HepG2 (cell line): ENCODE measurements around the gene KDM5B. TPM values are rescaled to one million over a fixed set of nuclear protein-coding genes. Genes with fewer than 3 reads are reported as not detected.

Experiments
- EHMT2 ChIP-seq: fragments of 200-600 bp; sonication (generic); IDR thresholded peaks from 2 replicates; pipeline ENCODE4 v1.7.0; 2017; ENCODE audit warnings: antibody characterized with exemption, low read depth, low read length, borderline replicate concordance
- FOXM1 ChIP-seq: sonication (generic); formaldehyde crosslinking; IDR thresholded peaks from 2 replicates; pipeline ENCODE4 v1.5.0; 2020; ENCODE audit warnings: missing genetic modification reagents
- GATA4 ChIP-seq: sonication (generic); IDR thresholded peaks from 2 replicates; pipeline ENCODE4 v1.6.1; 2016; ENCODE audit warnings: antibody characterized with exemption, low read depth, borderline replicate concordance
- GTF3A ChIP-seq: sonication (generic); formaldehyde crosslinking; conservative IDR thresholded peaks from 2 replicates; pipeline ENCODE4 v1.4.0; 2020; ENCODE audit warnings: mild to moderate bottlenecking, missing genetic modification reagents
- HDAC1 ChIP-seq: sonication (generic); formaldehyde crosslinking; IDR thresholded peaks from 2 replicates; pipeline ENCODE4 v1.5.1; 2020; ENCODE audit warnings: mild to moderate bottlenecking, missing genetic modification reagents
- ISX ChIP-seq: sonication (generic); formaldehyde crosslinking; conservative IDR thresholded peaks from 2 replicates; pipeline ENCODE4 v1.5.0; 2020; ENCODE audit warnings: missing genetic modification reagents
- JUN ChIP-seq: sonication (generic); formaldehyde crosslinking; IDR thresholded peaks from 2 replicates; pipeline ENCODE4 v1.4.0; 2020; ENCODE audit warnings: mild to moderate bottlenecking, missing genetic modification reagents
- MAFF ChIP-seq: IDR thresholded peaks from 2 replicates; pipeline ENCODE4 v1.6.1; 2011; ENCODE audit warnings: low read depth, low read length, improper control_type of control experiment
- MTF1 ChIP-seq: sonication (generic); formaldehyde crosslinking; IDR thresholded peaks from 2 replicates; pipeline ENCODE4 v1.5.0; 2020; ENCODE audit warnings: missing genetic modification reagents
- NAIF1 ChIP-seq: sonication (generic); formaldehyde crosslinking; IDR thresholded peaks from 2 replicates; pipeline ENCODE4 v1.5.0; 2020; ENCODE audit warnings: mild to moderate bottlenecking, missing genetic modification reagents, borderline replicate concordance
- PHF21A ChIP-seq: sonication (generic); formaldehyde crosslinking; IDR thresholded peaks from 2 replicates; pipeline ENCODE4 v1.5.0; 2020; ENCODE audit warnings: mild to moderate bottlenecking, missing genetic modification reagents
- RAD51 ChIP-seq: fragments of 450-650 bp; IDR thresholded peaks from 2 replicates; pipeline ENCODE4 v1.6.1; 2016; ENCODE audit warnings: borderline replicate concordance
- SMARCE1 ChIP-seq: fragments of 450-650 bp; IDR thresholded peaks from 2 replicates; pipeline ENCODE4 v1.6.1; 2017; ENCODE audit warnings: borderline replicate concordance
- TCF12 ChIP-seq, 2 experiments: fragments of 450-650 bp in 1 of 2; sonication (generic) in 1 of 2; formaldehyde crosslinking in 1 of 2; IDR thresholded peaks; 2 replicates each; pipeline versions ENCODE4 v1.6.1 to v1.8.0; 2017 to 2022; ENCODE audit warnings: antibody characterized with exemption in 1 of 2, mild to moderate bottlenecking in 1 of 2, missing genetic modification reagents in 1 of 2, moderate library complexity in 1 of 2
- WIZ ChIP-seq: sonication (generic); formaldehyde crosslinking; IDR thresholded peaks from 2 replicates; pipeline ENCODE4 v1.5.1; 2020; ENCODE audit warnings: mild to moderate bottlenecking, missing genetic modification reagents
- ZFP62 ChIP-seq: sonication (generic); formaldehyde crosslinking; IDR thresholded peaks from 2 replicates; pipeline ENCODE4 v1.4.0; 2020; ENCODE audit warnings: missing genetic modification reagents
- ZNF143 ChIP-seq: sonication (generic); formaldehyde crosslinking; IDR thresholded peaks from 2 replicates; pipeline ENCODE4 v1.4.0; 2020; ENCODE audit warnings: missing genetic modification reagents
- ZNF777 ChIP-seq: sonication (generic); formaldehyde crosslinking; IDR thresholded peaks from 2 replicates; pipeline ENCODE4 v1.4.0; 2020; ENCODE audit warnings: missing genetic modification reagents
- polyA plus RNA-seq, 8 experiments: library from polyadenylated mRNA; depleted of rRNA in 3 of 8; stranded (reverse) in 7 of 8; unstranded in 1 of 8; fragments of >200 nt; fragmentation: Illumina TruSeq in 4 of 8; extraction: Trizol in 4 of 8; gene quantifications; 2 replicates each; pipeline versions ENCODE4 v1.2.1 to v1.2.3, GENCODE V29; 2011 to 2016; ENCODE audit warnings: low read depth in 4 of 8, missing spikeins in 1 of 8, mixed read lengths in 1 of 8; ENCODE audit not compliant: insufficient read depth in 1 of 8
- total RNA-seq, 5 experiments: library from RNA; depleted of rRNA; stranded (reverse); fragments of >200 nt; fragmentation: Illumina TruSeq; extraction: Trizol; gene quantifications; 2 replicates each; pipeline ENCODE4 v1.2.3, GENCODE V29; 2016; ENCODE audit warnings: low read depth in 1 of 5
- TF ChIP-seq, protein P1 (sequence below): sonication (generic); formaldehyde crosslinking; conservative IDR thresholded peaks from 2 replicates; pipeline ENCODE4 v1.8.1; 2023; ENCODE audit warnings: missing genetic modification reagents
- TF ChIP-seq, protein P2 (sequence below): sonication (generic); formaldehyde crosslinking; IDR thresholded peaks from 2 replicates; pipeline ENCODE4 v1.4.0; 2020; ENCODE audit warnings: missing genetic modification reagents
- TF ChIP-seq, protein P3 (sequence below): sonication (generic); formaldehyde crosslinking; IDR thresholded peaks from 2 replicates; pipeline ENCODE4 v1.4.0; 2020; ENCODE audit warnings: missing genetic modification reagents, mild to moderate bottlenecking, borderline replicate concordance
- TF ChIP-seq, protein P4 (sequence below): sonication (generic); formaldehyde crosslinking; IDR thresholded peaks from 2 replicates; pipeline ENCODE4 v1.8.0; 2022; ENCODE audit warnings: missing genetic modification reagents, mild to moderate bottlenecking, borderline replicate concordance
- TF ChIP-seq, protein P5 (sequence below): sonication (generic); formaldehyde crosslinking; IDR thresholded peaks from 2 replicates; pipeline ENCODE4 v1.4.0; 2020; ENCODE audit warnings: missing genetic modification reagents

KDM5B gene
- total and polyA plus RNA-seq, 2 of the 13 experiments (the other 11 are each of a cell fraction or from before 2014, with no cell fraction given): 34.2 to 35.4 TPM

DNA sequence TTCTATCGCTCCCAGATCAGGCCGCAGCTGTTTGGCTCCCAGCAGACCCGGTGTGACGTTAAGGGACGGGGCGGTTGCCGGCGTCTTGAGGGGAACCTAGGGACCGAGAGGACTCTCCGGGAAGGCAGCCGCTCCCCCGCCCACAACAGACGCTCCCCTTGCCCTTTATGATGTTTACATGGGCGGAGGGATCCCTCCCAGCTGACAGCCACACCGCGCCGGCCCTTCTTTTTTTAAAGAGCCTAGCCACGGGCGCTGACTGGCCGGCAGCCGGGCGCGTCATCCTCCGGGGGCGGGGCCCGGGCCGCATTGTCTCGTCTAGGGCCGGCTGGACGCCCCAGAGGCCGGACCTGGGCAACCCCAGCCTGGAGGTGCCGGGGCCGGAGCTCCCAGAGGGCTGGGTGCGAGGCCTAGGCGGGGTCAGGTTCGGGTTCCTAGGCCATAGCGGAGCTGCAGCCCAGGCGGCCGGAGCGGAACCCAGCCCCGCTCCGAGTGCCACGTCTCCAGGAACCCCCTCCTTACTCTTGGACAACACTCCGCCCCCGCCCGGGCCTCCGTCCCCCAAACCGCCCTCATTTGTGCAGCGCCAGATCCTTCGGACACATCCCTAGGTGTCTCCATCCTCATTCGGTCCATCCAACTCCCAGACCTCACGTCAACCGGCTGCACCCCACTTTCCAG, 2.5 kb upstream of the KDM5B start, which contains the start of gene PCAT6 (continued):
- TF ChIP-seq JUN (CRISPR knock-in tag) (no peak), WIZ (CRISPR knock-in tag) (no peak), PHF21A (peak; percentile 93), HDAC1 (peak; percentile 94), FOXM1 (CRISPR knock-in tag) (no peak), ZNF143 (CRISPR knock-in tag) (no peak), RAD51 (no peak), GTF3A (CRISPR knock-in tag) (no peak; the same call in 1 of the 2 replicates), ISX (CRISPR knock-in tag) (no peak), GATA4 (peak; percentile 36; the same call in 1 of the 2 replicates), EHMT2 (no peak), TCF12 (IDR thresholded peaks at IDR 0.05) (no peak), TCF12 (CRISPR knock-in tag; IDR thresholded peaks at IDR 0.05) (peak; percentile 45; the same call in 1 of the 2 replicates), SMARCE1 (no peak), MAFF (no peak), MTF1 (CRISPR knock-in tag) (no peak), NAIF1 (CRISPR knock-in tag) (0 out of 2 replicates have a peak, but pooled peaks have one; percentile 15), ZNF777 (peak; percentile 79), ZFP62 (CRISPR knock-in tag) (no peak)
- TF ChIP-seq, protein P1, sequence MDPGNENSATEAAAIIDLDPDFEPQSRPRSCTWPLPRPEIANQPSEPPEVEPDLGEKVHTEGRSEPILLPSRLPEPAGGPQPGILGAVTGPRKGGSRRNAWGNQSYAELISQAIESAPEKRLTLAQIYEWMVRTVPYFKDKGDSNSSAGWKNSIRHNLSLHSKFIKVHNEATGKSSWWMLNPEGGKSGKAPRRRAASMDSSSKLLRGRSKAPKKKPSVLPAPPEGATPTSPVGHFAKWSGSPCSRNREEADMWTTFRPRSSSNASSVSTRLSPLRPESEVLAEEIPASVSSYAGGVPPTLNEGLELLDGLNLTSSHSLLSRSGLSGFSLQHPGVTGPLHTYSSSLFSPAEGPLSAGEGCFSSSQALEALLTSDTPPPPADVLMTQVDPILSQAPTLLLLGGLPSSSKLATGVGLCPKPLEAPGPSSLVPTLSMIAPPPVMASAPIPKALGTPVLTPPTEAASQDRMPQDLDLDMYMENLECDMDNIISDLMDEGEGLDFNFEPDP: no peak
- TF ChIP-seq, protein P2, sequence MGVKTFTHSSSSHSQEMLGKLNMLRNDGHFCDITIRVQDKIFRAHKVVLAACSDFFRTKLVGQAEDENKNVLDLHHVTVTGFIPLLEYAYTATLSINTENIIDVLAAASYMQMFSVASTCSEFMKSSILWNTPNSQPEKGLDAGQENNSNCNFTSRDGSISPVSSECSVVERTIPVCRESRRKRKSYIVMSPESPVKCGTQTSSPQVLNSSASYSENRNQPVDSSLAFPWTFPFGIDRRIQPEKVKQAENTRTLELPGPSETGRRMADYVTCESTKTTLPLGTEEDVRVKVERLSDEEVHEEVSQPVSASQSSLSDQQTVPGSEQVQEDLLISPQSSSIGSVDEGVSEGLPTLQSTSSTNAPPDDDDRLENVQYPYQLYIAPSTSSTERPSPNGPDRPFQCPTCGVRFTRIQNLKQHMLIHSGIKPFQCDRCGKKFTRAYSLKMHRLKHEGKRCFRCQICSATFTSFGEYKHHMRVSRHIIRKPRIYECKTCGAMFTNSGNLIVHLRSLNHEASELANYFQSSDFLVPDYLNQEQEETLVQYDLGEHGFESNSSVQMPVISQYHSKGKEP: no peak
- TF ChIP-seq, protein P3, sequence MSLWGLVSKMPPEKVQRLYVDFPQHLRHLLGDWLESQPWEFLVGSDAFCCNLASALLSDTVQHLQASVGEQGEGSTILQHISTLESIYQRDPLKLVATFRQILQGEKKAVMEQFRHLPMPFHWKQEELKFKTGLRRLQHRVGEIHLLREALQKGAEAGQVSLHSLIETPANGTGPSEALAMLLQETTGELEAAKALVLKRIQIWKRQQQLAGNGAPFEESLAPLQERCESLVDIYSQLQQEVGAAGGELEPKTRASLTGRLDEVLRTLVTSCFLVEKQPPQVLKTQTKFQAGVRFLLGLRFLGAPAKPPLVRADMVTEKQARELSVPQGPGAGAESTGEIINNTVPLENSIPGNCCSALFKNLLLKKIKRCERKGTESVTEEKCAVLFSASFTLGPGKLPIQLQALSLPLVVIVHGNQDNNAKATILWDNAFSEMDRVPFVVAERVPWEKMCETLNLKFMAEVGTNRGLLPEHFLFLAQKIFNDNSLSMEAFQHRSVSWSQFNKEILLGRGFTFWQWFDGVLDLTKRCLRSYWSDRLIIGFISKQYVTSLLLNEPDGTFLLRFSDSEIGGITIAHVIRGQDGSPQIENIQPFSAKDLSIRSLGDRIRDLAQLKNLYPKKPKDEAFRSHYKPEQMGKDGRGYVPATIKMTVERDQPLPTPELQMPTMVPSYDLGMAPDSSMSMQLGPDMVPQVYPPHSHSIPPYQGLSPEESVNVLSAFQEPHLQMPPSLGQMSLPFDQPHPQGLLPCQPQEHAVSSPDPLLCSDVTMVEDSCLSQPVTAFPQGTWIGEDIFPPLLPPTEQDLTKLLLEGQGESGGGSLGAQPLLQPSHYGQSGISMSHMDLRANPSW (CRISPR knock-in tag): no peak
- TF ChIP-seq, protein P4, sequence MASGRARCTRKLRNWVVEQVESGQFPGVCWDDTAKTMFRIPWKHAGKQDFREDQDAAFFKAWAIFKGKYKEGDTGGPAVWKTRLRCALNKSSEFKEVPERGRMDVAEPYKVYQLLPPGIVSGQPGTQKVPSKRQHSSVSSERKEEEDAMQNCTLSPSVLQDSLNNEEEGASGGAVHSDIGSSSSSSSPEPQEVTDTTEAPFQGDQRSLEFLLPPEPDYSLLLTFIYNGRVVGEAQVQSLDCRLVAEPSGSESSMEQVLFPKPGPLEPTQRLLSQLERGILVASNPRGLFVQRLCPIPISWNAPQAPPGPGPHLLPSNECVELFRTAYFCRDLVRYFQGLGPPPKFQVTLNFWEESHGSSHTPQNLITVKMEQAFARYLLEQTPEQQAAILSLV (CRISPR knock-in tag): no peak
- TF ChIP-seq, protein P5, sequence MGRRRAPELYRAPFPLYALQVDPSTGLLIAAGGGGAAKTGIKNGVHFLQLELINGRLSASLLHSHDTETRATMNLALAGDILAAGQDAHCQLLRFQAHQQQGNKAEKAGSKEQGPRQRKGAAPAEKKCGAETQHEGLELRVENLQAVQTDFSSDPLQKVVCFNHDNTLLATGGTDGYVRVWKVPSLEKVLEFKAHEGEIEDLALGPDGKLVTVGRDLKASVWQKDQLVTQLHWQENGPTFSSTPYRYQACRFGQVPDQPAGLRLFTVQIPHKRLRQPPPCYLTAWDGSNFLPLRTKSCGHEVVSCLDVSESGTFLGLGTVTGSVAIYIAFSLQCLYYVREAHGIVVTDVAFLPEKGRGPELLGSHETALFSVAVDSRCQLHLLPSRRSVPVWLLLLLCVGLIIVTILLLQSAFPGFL (CRISPR knock-in tag): no peak
